ENCODE measurements around the gene CCDC136.

DNA sequence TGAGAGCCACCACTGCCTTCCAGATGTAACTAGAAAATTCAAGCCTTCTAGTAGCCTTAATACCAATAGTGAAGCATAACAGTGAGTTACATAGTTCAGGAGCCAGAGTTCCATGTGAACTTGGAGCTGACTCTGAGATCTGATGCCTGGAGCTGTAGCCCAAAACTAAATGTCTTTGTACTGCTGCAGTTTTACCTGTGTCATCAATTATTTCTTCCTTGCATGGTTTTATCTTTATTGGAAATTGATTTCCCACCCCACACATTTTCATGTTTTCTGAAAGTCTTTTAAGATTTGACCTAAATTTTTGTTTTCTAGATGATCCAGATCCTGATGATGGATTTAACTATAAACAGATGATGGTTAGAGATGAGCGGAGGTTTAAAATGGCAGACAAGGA is 33.2 kb upstream of the CCDC136 start:
- TF ChIP-seq CTCF (conservative IDR thresholded peaks at IDR 0.05; ENCODE audit: low read length) (no peak), EZH2phosphoT487 (IDR thresholded peaks at IDR 0.05; ENCODE audit: borderline replicate concordance, low read depth, low read length) (no peak)

Data from OCI-LY7 (cell line).